Islet of Langerhans (tissue), 1 donor: Measurements from ENCODE around the gene TIGAR.

ENCODE experiments used
- FAIRE-seq: peaks from one replicate; lab custom pipeline; 2011; peaks lifted over from hg19 to GRCh38; lab: Jason Lieb, UNC

The TIGAR gene, protein sequence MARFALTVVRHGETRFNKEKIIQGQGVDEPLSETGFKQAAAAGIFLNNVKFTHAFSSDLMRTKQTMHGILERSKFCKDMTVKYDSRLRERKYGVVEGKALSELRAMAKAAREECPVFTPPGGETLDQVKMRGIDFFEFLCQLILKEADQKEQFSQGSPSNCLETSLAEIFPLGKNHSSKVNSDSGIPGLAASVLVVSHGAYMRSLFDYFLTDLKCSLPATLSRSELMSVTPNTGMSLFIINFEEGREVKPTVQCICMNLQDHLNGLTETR

DNA sequence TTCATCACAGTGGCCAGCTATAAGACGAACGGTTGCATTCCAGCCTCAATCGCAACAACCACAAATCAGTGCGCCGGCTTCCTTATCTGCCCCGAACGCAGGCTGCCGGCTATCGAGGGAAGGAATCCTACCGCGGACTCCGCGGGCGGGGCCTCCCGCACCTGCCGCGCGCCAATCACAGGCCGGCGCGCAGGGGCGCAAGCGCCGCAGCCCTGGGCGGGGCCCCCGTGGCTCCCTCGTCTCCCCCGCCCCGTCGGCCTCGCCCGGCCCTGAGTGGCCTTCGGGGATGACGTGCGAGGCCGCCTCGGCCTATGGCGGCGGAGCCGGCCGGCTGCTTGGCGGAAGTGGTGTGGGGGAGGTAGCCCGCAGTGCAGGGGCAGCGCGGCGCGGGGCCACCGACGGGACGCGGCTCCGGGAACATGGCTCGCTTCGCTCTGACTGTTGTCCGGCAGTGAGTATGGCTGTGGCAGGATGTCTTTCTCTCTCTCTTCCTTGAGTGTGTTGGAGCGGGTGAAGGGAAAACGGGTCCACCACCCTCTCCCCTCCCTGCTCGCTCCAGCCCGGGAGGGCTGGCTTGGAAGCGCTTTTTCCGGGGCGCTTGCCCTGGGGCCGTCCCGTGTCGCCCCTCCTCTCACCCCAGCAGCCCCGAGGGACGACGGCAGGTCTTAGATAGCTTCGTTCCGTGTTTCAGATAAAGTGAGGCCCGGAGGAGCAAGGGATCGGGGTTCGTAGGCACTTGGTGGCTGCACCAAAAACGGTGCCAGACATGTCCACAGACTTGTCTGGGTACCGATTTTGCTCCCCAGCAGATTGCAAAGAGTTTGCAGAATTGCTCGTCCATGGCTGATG, at the start of gene TIGAR:
Gene TIGAR, plus strand, starts transcription at position 361 of the 849 bp plus-strand sequence. Its CDS starts 59 bp downstream, at position 420.
- no peak for FAIRE-seq

DNA sequence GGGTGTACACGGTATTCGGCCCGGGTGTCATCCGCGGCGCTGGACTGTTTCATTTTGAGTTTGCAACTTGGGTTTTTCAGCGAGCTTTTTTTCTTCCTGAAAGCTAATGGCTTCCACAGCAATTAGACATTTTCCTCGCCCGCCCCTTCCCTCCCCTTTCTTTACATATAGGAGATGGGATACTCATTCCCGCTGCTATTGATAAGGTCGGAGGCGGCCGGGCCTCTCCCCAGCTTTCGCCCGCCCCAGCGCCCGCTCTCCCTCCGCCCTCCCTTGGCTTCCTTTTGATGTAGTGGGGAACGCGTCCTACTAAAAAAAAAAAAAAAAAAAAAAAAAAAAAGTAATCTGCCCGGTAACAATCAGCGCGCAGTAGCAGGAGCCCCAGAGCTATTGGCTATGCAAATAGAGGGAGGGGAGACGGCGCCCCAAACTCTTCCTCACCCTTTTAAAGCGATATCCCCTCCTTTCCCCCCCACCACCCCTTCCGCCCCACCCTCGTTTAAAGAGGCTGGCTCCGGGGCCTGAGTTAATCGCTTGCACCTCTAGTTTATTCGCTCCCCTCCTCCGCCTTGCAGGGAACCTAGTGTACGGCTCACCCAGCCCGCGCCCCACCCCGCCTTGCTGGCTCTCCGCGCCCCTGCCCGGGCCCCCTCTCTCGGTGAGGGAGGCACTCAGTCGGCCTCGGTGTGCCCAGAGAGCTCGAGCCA, 49.1 kb upstream of the TIGAR start:
- FAIRE-seq: no peak

DNA sequence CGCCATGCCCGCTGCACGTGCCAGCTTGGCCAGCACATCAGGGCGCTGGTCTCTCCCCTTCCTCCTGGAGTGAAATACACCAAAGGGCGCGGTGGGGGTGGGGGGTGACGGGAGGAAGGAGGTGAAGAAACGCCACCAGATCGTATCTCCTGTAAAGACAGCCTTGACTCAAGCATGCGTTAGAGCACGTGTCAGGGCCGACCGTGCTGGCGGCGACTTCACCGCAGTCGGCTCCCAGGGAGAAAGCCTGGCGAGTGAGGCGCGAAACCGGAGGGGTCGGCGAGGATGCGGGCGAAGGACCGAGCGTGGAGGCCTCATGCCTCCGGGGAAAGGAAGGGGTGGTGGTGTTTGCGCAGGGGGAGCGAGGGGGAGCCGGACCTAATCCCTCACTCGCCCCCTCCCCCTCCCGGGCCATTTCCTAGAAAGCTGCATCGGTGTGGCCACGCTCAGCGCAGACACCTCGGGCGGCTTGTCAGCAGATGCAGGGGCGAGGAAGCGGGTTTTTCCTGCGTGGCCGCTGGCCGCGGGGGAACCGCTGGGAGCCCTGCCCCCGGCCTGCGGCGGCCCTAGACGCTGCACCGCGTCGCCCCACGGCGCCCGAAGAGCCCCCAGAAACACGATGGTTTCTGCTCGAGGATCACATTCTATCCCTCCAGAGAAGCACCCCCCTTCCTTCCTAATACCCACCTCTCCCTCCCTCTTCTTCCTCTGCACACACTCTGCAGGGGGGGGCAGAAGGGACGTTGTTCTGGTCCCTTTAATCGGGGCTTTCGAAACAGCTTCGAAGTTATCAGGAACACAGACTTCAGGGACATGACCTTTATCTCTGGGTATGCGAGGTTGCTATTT, 48.4 kb upstream of the TIGAR start:
- no peak for FAIRE-seq

DNA sequence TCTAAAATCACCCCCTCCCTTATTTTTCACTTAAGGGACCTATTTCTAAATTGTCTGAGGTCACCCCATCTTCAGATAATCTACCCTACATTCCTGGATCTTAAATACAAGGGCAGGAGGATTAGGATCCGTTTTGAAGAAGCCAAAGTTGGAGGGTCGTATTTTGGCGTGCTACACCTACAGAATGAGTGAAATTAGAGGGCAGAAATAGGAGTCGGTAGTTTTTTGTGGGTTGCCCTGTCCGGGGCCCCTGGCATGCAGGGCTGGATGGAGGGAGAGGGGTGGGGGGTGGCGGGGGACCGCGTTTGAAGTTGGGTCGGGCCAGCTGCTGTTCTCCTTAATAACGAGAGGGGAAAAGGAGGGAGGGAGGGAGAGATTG, 47.8 kb upstream of the TIGAR start:
- no peak for FAIRE-seq

DNA sequence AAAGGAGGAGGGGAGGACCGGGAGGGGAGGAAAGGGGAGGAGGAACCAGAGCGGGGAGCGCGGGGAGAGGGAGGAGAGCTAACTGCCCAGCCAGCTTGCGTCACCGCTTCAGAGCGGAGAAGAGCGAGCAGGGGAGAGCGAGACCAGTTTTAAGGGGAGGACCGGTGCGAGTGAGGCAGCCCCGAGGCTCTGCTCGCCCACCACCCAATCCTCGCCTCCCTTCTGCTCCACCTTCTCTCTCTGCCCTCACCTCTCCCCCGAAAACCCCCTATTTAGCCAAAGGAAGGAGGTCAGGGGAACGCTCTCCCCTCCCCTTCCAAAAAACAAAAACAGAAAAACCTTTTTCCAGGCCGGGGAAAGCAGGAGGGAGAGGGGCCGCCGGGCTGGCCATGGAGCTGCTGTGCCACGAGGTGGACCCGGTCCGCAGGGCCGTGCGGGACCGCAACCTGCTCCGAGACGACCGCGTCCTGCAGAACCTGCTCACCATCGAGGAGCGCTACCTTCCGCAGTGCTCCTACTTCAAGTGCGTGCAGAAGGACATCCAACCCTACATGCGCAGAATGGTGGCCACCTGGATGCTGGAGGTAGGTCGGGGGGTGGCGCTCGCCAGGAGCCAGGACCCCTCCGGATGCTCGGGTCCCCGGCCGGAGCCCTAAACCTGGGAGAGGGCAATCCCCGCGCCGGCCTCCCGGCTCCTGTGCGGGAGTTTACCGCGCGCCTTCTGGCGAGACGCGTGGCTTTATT, 47.2 kb upstream of the TIGAR start, which contains the start of gene CCND2:
Gene CCND2, plus strand, starts transcription at position 111 of the 744 bp plus-strand sequence. Its CDS starts 279 bp downstream, at position 390.
- FAIRE-seq: no peak

DNA sequence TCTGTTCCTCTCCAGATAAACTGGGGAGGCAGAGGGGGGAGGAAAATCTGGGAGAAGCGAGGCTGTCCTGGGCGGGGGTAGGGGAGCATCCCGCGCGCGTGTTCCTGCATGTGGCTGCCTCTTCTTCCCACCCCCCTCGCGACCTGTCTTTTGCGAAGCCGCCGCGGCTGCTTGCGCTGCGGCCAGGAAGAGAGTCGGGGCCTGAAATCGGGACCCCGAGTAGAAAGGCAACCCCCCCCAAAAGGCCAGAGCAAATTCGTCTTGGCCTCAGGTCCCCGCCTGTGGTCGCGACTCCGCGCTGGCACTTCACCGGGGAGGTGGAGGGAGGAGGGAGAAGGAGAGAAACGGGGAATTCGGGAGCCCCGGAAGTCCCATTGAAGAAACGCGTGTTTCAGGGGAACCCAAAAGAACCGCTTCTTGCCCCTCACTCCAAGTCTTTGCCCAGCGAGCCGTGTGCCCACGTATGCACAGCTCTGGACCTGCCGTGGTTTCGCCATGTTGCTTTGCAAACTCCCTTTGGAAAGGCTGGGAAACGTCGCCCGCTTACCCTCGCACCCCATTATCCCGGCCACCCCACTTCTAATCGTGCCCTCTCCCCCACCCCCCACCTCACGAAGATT, 46.5 kb upstream of the TIGAR start:
- FAIRE-seq: no peak

DNA sequence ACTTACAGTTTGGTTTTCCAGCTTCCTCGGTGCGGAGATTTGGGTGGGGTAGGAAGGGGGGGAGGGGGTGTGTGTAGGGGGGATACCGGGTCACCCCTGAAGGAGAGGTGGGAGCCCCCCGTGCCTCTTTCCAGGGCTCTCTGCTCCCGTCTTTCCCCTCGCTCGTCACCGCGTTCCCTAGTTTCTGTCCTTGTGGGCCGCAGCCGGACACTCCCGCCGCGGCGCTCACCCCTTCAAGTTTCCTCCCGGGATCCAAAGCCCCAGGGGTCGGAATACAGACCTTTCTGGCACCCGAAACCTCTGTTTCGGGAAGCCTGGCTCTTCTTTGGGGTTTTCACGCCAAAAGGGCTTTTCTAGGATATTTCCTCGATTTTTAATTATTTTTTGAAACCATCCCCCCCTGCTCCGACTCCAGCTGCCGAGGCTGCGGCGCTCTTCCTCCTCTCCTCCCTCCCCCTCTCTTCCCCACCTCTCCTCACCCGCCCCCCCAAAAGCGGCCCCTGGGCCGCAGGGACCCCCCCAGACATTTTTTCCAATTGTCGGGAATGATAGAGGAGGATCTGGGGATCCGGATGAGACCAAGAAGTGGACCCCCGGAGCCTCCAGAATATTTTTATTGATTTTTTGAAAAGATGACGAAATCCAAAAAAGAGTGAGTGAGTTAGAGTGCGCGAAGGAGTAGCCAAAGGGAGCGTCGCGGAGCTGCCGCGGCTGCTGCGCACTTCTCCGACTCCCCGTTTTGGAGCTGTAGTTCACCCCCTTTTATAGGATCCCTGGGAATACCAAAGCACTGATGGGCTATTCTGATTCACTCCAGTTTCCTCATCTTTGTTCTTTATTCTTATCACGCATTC, 45.8 kb upstream of the TIGAR start:
- no peak for FAIRE-seq

DNA sequence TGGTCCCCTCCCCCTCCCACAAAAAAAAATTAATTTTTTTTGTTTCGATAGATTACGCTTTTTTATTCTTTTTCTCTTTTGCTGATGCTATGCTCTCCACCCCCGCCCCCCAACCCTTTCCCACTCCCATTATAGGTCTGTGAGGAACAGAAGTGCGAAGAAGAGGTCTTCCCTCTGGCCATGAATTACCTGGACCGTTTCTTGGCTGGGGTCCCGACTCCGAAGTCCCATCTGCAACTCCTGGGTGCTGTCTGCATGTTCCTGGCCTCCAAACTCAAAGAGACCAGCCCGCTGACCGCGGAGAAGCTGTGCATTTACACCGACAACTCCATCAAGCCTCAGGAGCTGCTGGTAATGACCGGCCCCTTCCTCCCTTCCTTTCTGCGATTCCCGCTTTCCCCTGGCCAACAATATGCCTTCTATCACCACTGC, 45.1 kb upstream of the TIGAR start:
- FAIRE-seq: no peak

DNA sequence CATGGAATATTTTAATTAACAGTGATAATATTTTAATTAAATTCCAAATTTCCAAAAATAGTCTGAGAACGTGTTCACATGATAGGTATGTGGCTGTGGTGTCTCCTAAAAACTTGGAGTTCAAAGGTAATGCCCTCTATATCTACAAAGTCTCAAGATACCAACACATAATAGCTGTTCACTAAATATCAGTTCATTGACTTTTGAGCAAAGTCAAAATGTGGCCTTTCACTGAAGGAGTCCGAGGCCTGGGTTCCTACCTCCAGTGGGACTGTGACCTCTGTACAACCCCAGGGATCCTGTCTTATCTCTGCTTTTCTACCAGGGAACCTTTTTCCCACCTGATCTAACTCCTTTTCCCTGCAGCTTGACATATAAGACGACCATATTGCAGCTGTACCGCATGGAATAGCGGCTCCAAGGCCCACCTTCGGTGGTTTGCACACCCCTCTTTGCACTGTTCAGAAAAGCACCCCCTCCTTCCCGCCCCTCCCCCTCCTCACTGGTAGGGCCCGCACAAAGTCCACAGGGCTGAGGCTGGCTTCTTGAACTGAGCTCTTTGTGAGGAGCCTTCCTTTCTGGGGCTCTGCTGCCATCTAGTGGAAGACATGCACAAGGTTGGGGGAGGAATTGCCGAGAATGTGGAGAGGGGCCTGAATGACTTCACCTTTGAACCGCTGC, 44.3 kb upstream of the TIGAR start:
- no peak for FAIRE-seq

DNA sequence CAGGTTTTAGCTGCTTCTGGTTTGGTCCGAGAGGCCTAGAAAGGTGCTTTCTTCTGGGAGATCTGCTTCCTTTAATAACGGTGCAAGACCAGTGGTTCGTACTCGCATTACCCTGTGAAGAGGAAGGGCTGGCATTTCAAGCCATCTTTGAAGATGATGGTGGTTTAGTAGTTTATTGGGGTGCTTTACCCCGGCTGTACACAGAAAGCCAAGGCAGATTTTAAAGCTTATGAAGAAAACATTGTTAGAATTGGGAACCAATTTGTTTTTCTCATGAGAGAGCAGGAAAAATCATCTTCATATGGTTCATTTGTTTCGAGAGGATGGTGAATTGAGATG, 43.8 kb upstream of the TIGAR start:
- FAIRE-seq: no peak

DNA sequence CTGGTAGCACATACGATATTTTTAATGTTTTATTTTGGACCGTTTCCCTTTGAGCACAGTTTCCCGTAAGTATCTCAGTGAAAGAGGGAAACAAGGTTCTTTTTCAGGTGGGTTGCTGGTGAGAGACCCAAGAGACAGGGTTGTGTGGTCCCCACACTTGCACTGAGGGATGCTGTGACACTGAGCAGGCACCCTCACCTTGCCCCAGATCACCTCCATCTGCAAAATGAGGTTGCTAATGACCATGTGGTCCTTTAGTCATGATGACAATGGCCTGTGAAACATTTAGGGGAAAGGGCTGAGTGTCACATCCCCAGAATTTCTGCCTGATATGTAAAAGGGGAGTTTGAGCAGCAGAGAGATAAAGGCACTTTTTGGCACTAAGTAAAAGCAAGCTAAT, 43.2 kb upstream of the TIGAR start:
- FAIRE-seq: no peak

DNA sequence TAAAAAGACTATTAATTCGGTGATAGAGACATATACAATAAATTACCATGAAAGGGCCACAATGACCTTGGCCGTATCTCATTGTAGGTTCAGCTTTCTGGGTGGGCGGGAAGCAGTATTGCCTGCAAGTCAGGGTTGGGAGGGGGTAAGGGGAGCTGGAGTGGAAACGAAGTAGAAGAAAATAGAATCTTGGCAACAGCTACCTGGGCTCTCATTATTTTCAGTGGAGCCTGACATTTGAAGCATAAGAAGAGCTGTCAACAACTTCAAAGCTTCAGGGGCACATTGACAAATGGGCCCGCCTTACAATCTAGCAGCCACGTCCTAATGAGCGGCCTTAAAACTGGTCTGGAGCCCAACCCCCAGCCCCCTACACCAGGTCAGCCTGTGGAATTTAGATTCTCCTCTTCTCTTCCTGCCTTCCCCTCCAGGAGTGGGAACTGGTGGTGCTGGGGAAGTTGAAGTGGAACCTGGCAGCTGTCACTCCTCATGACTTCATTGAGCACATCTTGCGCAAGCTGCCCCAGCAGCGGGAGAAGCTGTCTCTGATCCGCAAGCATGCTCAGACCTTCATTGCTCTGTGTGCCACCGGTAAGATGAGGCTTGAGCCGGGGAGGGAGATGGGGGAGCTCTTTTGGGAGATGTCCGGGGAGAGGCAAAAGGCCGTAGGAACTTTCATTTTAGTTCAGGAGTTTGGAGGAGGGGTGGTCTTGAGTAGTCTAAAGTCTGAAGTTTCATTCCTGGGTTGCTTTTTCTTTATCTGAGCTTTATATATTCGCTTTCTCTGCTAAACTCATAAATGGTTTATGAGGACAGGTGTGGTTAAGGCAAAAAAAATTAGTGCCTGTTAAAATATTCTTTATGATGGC, 42.5 kb upstream of the TIGAR start:
- no peak for FAIRE-seq

DNA sequence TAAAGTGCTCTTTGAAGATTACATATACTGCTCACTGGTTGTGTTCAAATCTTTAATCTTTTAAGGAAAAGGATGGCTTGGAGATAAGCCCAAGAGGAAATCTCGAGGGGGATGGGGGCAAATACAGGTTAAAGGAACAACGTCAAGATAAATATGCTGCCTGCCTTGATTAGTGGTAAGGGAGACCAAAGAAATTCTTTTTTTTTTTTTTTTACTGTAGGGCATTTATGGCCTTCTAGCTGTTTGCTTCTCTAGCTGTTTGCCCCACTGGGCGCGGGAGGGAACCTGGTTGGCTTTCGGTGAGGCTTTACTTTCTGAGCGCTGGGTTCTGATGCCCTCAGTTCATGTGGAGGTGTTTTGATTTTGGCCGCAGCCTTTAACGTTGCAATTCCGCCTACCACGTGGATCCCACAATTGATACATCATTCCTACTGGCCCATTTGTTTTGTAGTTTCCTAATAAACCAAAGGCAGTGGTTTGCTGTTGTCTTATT, 41.8 kb upstream of the TIGAR start:
- no peak for FAIRE-seq

DNA sequence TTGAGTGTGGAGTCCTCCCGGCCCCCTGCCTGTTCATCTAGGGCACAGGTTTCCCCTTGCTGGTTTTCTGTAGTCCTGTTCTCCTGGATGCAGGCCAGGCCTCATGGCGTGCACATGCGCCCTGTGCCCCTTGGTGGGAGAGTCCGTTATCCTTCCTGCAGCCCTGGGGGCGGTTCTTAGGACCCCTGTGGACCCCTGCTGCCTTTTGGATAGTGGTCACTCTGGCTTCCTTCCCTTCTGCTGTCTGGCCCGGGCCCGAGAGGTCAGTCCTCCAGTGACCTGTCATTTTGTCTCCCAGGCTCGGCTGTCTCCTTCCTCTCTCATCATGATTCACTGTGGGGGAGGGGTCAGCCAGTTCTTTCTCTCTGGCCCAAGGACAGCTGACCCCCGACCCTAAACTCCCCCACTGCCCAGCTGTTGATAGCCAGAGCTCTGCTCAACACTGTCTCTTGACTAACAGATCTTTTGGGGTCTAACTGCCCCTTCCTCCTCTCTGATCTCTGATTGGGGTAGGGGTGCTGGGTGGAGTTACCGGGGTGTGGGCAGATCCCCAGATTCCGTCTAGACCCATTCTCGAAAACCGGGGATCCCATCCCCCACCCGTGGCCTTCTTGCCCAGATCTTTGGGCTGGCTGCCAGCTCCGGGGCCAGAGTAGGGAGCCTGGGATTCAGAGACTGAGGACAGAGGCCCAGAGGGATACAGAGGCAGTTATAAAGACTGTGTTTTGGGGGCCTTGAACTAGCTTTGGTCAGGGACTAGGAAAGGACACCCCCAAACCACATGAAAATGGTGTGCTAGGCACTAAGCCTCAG, 40.5 kb upstream of the TIGAR start:
- no peak for FAIRE-seq

DNA sequence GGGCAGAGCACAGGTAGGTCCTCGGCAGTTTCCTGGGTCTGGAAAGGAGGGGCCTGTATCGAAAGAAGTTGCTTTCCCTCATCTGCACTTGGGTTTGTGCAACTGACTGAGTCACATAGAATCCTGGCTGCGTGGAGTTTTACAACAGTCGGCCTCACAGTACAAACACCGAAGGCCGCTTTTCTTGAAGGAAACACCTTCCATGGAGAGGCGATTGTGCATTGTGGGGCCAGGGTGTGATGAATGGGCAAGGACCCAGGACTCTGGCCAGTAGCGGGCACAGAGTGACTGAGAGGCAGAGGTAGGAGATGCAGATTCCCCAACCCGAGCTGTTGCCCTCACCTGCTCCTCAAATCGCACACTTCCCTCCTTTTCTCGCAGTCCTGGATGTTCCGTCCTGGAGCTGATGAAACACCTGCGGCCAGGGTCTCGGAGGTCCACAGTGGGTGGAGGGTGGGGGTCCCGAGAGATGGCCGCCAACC, 39.8 kb upstream of the TIGAR start:
- no peak for FAIRE-seq

DNA sequence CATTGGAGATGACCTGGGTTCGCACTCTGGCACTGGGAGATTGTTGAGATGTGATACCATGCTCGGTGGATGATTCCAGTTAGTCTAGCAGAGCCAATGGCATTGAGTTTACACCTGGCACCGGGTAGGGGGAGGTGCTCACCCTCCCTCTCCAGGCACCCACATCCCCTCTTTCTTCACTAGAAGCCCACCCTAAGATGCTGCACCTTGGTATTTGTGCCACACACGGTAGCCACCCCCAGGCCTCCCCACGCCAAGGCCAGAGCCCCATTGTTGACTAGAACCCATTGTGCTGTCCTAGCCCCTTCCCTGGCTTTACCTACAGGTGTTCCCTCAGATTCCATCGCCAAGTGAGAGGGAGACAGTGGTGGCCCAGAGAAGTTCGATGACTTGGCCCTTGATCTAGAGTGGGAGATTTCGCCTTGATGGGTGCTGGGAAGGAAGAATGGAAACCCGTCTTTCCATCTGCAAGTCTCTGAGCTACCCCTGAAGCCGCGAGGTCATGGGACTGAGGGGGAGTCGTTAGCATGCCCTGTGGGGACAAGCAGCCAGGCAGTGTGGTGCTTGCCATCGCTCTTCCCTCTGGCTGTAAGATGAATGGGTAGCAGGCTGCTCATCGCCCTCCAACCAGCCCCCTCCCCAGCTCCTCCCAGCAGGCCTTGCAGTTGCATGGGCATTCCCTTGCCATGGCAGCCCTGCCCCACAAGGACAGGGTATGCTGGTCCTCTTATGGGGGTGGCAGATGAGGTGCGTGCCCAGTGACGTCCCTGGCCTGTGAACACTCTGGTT, 38.7 kb upstream of the TIGAR start:
- FAIRE-seq: no peak
